SKM-1 (cell line): Measurements from ENCODE around the gene NTNG2.

Experiments used
- DNase-seq: peaks from one replicate; lab custom pipeline; 2025; ENCODE audit not compliant: unreplicated experiment; lab: John Stamatoyannopoulos, UW

NTNG2 gene

DNA sequence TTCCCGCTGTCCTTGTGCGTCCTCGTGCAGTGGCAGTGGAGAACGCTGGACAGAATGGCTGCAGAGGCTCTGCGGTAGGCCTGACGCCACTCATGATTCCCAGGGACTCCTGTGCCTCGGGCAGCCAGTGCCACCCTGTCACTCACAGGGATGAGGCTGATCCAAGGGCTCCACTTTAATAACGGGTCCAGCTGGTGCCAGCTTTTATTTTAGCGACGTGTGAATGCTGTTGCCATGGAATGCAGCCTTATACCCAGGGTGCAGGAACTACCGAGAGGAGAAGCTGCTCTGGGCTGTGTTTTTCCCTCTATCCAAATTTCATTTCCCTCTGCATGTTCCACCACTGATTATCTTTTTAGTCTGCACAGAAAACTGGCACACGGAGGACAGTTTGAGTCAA, 15.8 kb upstream of the NTNG2 start:
- DNase-seq: no peak

DNA sequence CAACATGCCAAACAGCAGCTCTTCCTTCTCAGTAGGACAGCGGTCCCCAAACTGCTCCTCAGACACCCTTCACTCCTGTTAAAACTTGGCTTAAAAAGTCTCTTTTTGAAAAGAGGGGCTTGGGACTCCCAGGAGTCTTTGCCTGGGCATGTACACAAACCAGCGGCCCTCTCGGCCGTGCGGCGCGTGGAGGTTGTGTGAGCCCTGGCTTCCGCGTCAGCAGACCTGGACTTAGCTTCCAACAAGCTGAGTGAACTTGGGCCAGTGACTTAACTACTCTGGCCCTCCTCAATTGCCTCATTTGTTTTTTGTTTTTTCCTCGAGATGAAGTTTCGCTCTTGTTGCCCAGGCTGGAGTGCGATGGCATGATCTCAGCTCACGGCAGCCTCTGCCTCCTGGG, 15.3 kb upstream of the NTNG2 start:
- DNase-seq: no peak

DNA sequence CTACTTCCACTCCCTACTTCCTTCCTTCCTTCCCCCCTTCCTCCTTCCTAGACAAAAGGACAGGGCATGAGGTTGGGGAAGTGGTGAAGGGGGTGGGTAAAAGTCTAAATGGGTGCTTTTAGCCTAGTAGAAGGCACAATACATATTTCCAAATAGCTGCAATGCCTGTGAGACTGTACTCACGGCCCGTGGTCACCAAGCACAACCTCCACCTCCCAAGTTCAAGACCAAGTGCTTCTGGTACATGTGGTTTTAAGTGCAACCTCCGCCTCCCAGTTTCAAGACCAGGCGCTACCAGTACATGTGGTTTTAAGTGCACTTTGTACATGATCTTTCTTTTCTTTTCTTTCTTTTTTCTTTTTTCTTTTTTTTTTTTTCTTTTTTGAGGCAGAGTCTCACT, 14.5 kb upstream of the NTNG2 start:
- no peak for DNase-seq

DNA sequence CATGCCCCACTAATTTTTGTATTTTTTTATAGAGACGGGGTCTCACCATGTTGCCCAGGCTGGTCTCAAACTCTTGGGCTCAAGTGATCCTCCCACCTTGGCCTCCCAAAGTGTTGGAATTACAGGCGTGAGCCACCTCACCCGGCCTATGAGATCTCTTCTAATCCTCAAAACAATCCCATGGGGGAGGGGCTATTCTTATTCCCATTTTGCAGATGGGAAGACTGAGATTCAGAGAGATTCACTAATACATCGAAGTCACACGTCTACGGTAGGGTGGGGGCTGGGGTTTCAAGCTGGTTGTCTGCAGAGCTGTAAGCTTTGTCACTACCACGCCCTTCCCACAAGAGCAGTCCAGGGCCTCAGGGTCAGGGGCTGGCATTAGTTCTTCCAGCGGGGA, 14.0 kb upstream of the NTNG2 start:
- DNase-seq: no peak

DNA sequence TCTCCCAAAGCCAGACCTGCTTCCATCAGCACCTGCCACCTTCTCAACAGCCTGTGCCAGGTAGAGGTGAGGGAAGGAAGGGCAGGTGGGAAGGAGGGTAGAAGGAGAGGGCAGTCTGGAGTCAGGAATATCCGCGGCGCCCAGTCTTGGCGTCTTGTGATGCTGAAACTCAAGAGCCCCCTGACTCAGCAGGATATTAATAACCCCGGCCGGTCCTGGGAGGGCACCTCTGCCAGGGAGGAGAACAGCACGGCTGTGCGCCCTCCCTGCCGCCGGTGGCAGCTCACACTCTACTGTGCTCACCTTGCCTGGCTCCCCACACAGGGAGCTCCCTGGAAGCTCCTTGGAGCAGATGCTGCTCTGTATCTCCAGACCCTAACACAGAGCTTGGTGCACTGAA, 11.6 kb upstream of the NTNG2 start:
- DNase-seq: no peak

DNA sequence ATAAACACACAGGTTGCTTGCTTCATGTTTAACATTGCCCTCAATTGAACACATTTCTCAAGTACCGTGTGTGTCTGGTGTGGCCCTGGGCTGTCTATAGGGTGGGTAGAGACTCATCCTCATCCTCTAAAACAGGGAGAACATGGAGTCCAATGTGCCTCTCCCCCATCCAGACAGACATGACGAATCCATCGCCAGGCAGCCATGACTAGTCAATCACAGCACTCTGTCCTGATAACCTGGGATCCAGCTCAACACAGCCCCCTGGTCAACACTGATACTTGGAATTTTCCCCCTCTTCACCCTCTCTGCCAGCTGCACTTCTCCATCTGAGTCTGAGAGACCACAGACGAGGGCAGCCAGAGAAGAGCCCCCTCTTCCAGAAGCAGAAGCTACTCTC, 10.7 kb upstream of the NTNG2 start:
- DNase-seq: no peak

DNA sequence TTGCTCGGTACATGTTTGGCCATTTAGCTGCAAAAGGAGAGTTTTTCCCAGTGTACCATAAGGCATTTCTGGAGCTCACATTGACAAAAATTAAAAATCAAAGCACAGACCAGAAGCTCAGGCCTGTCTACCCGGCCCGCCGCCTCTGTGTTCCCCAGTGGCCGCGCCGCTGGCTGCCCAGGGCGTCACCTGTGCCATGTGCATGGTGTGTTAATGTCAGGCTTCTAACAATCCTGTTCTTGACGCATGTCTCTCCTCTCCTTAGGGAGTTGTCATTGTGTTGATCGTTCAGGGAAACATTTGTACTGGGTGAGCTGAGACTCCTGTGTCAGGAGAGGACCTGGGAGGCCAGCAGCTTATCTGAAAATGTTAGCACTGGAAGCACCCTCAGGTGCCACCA, 9.6 kb upstream of the NTNG2 start:
- DNase-seq: no peak

DNA sequence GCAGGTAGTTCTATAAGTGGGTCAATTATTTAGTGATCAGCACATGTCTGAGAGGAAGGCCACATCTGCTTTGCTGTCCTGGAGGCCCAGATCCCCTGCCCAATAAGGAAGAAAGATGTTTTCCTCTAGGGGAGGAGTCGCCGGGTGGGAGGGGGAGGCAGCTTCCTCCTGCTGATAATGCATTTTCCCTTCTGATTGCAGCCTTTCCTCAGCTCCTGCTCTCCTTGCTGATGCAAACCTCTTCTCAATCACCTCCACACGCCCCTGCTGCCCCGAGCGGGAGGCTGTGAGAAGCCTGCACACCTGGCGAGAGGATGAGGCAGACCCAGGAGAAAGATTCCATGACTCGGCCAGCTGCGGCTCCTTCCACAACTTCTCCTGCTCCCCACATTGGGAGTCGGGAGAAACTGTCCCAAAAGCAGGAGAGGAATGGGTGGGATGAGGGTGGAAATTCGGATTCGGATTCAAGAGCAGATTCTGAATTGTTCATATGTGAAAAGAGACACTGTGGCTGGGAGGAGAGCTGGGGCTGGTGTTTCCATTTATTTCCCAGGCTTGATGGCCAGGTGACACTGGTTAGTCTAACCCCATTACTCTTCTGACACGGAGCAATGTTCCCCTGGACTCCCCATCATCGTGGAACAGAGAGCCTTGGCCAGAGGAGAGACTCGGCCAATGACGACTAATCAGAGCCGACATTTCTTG, 6.8 kb upstream of the NTNG2 start:
- no peak for DNase-seq

DNA sequence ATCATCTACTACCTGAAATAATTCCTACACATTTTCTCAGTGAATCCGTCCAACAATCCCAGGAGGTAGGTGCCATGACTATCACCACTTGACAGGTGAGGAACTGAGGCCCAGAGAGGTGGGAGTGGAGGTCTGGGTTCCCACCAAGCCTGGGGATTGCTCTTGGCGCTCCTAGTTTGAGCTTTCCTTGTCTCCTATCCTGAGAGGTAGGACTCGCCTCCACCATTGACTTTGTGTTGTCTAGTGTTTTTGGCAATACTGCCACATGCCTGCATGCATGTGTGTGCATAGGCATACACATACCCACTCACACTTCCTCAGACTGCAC, 6.3 kb upstream of the NTNG2 start:
- no peak for DNase-seq

DNA sequence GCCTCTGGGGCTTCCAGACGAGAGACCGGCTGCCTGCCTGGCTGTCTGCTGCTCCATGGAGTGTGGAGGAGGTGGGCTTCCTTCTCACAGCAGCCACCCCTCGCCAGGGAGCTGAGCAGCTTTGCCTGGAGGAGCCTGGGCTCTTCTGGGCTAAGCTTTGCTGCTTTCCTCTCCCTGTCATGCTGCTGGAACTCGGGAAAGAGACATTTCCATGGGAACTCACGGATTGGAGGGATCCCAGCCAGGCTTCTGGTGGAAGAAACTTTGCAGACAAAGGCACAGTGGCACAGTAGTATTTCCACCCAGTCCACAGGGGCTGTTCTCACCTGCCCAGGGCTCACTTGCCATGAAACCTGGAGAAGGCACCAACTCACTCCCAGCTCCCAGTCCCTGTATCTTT, 5.6 kb upstream of the NTNG2 start:
- DNase-seq: no peak

DNA sequence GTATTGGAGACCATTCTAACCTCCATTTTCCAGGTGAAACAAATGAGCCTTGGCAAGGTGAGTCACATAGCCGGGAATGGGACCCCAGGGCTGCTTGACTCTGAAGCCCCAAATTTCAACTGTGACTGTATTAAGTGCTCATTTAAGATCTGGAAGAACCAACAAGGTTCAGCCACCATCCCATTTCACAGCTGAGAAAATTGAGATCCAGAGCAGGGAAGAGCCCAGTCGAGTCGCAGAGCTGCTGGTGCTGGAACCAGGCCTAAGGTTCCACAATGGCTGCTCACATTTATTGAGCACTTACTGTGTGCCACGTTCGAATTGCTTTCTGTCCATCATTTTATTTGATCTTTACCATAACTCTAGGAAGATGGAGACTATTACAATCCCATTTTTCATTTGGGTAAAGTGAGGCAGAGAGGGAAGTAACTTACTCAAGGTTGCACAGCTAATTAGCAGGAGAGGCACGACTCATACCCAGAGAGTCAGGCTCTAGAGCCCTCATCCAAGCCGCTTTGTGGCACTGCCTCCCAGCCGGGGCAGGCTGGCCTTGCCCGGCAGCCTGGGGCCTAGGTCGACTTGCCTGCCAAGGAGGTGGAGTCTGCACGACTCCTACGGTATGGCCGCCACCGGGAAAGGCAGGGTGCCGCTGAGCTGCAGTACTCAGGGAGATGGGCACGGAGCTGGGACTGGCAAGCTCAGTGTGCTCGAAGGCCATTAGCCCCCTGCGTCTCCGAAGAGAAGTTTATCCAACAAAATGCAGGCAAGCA, 4.3 kb upstream of the NTNG2 start:
- no peak for DNase-seq

DNA sequence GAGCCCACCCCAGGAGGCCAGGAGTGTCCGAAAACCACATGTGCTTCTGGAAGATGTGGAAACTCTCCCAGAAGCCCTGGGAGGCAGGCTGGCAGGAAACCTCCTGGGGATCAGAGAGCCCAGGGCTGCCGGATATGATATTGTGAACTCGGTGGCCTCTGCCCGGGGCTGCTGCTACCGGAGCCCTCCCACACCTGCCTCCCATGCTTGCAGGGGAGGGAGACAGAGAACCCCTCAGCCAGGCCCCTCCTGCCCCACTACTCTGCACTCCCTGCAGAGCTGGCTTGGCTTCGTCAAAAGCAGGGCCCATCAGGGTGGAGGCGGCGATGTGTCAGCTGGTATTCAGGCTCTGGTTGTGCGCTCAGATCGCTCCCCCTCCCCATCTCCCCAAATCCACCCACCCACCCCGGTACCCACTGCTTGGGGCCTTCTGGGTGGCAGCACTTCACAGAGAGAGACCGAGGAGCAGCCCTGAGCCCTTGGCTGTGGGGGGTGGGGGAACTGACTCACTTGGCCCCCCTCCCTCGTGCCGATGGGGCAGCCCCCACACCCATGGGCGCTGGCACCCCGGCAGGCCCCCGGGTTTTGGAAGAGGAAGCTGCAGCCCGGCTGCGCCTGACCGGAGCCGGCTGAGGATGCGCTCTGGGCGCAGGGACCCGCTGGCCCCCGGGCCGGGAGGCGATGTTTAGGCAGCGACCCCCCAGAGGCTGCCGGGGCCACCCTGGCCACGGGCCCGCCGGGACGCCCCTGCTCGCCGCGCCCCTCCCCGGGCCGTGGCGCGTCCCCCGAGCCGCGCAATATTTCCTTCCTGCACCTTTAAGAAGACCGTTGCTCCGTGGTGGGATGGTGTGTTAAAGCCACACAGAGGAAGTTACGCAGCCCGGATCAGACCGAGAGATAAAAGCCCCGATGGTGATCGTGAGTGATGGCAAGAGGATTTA, 786 bp upstream of the NTNG2 start:
- peak; percentile 71 for DNase-seq

DNA sequence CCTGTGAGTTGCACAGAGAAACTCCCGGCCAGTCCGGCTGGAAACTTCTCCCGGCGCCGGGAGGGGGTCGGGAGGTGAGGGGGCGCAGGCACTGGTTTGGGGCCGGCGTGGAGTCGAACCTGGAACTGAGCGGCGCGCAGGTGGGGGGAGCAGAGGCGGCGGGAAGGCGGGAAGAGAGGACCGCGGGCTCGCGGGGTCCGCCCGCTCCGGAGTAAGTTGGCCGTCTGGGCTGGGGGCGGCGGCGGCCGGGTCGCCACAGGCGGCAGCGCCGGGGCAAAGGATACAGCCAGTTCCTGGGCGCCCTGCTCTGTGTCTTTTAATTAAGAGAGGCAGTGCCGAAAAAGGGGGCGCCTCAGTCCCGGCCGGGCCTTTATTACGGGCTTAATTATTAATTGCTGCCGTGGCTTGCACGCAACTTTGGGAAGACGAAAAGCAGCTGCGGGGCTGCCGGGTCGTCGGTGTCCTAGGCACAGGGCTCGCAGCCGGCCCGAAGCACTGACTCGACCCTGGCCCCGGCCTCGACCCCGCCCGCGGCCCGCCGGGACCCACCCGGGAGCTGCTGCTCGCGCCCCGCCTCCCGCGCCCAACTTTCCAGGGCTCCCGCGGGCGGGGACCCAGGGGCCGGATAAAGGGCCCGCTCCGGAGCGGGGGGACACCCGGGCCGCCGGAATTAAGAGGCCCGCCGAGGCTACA, 1.1 kb downstream of the NTNG2 start:
- DNase-seq: no peak

DNA sequence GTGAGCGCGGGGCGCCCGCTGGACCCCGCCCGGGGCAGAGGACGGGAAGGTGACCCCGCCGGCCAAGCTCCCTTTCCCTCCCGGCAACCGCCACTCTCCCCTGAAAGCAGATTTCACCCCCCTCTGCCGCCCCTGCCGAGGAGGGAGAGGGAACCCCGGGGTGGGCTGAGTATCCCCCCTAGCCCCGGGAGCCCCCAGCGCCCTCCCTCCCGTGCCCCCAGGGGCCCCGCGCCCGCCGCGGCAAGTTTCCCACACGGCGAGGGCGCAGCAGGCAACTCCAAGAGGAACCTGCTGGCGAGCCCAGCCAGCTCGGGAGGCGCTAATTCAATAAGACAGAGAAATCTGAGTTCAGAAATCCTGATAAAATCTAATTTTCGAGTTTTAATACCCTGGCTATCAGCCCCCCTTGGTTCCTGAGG, 1.6 kb downstream of the NTNG2 start:
- DNase-seq: no peak

DNA sequence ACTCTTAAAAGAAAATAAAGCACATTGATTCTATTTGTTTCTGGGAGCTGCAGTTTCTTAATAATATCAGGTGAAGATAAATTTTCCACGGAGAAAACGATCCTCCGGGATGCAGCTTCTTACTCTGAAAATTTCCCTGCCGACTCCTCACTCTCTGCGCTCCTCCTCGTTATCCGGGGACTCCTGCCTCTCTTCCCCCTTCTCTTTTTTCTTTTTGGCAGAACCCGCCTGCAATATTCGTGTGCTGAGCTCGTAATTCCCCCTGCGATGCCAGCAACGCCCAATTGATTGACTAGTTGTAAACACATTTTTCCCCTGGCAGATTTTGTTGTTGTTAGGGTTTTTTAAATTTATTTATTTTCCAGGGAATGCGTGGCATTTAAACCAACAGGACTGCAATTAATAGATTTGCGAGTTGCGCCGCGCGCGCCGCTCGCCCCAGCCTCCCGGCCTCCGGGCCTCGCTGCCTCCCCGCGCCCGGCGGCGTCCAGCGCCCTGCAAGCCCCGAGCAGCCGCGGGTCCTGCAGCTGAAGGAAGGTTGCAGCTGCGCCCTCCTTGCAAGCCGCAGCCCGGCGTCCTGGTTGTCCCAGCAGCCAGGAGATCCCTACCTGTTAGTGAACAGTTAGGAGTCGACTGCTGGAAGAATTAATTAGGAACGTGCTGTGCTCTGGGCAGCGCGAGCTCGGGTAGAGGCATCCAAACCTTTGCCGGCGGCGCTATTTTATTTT, 2.2 kb downstream of the NTNG2 start:
- no peak for DNase-seq

DNA sequence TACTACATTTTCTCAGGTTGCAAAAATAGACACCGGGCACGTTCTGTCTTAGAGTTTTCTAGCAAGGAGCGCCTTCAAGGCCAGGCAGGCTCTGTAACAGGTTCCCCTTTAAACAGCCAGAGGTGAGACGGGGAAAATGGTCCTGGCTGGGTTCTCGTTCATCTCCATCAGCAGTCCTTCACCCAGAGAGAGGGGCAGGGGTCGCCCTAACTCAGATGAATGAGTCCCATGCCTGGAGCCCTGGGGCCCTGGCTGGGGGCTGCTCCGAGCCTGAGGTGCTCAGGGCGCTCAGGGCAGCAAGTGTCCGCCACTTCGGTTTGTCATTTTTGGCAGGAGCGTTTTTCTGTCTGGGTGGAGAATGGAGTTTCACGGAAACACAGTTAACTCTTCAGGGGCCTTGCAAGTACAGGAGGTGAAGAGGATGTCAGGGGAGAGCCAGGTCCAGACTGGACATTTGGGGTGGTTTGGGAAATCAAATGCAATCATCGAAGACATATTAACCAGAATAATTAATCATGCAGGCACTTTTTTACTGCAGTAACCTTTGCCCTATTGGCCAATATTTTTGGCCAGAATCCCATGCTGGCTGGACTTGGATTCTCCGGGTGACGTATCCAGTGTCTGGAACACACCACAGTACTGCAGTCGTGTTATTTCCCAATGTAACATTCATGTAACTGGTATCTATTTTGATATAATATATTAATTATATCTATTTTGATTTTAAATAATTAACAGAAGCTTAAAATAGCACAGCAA, 2.9 kb downstream of the NTNG2 start:
- DNase-seq: no peak

DNA sequence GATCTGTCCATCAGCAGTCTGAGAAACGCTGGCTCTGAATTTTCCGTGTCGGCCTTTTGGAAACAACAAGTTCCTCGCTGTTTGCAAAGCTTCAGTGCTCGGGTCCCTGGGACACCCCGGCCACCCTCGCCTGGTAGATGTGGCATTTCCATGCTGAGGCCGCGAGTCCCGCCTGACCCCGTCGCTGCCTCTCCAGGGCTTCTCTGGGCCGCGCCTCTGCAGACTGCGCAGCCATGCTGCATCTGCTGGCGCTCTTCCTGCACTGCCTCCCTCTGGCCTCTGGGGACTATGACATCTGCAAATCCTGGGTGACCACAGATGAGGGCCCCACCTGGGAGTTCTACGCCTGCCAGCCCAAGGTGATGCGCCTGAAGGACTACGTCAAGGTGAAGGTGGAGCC, 4.7 kb downstream of the NTNG2 start:
- no peak for DNase-seq

DNA sequence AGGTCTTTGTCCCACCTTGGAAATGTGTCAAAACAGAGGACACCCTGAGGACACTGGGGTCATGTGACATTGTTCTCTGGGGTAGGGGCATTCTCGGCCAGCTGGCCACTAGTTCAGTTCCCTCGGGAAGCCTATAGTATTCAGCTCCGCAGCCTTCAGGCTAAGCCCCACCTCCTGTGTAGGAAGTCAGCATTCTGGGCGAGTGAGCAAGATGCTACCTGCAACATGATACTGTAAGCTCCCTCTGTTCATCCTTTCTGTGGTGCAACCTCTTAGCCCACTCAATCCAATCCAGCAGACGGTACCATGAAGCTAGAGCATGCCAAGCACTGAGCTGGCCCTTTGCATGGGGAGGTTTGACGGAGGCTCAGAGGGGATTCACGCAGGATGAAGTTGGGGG, 5.3 kb downstream of the NTNG2 start:
- DNase-seq: no peak

DNA sequence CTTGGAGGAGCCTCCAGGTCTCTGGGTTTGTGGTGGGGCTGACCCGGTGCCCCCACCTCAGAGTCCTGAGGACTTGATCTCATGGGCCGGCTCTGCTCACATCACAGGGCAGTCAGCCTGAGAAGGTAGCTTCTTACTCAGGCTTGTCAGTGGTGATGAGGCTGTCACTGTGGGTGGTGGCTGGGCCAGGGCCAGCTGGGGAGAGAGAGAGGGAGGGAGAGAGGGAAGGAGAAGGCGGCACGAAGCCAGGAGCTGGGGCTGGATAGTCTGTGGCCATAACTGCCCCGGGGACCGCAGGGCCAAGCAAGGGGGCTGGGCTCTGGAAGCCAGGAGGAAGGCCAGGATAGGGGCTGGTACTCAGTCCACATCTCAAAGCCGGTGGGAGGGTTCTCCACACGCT, 6.5 kb downstream of the NTNG2 start:
- no peak for DNase-seq

DNA sequence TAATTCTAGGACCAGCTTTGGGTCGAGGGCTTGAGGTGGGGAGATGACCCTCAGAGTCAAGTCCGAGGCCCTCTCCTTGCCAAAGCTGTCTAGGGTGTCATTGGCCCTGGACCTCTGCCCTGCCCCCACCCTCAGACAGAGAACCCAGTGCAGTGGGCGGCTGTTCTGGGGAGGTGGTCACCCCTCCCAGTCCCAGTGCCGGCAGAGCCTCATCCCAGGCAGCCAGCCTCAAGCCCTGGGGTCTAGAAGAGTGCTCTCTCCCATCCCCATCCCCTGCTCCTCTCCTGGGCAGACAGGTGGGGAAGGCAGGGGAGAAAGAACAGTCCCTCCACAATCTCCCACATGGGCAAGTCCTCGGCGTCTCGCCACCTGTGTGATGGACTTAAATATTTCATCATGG, 7.0 kb downstream of the NTNG2 start:
- DNase-seq: no peak
